A549 treated with GW870086 at 1 μM for 4 hours (cell line): ENCODE measurements around the gene IFNA5. TPM values are rescaled to one million over a fixed set of nuclear protein-coding genes. Genes with fewer than 3 reads are reported as not detected.

Source experiments
- total RNA-seq: library from RNA; stranded (reverse); fragments of 200-300 nt; extraction: Qiagen RNA extraction; gene quantifications from 5 replicates; pipeline ENCODE4 v1.2.3, GENCODE V29; 2022; ENCODE audit warnings: low read depth

IFNA5 gene
- not detected in 5 replicates for total RNA-seq

GRCh38 chr9:21305213-21305612 lies at the start of gene IFNA5:
Gene IFNA5 (minus strand): TSS chr9:21305313. CDS start chr9:21305256, 57 bp downstream.

GRCh38 chr9:21350787-21351186 lies 45.7 kb upstream of the IFNA5 start, which contains the start of gene IFNA6:
Gene IFNA6 (minus strand): TSS chr9:21350887. CDS start chr9:21350887, 0 bp downstream.

GRCh38 chr9:21334701-21335632 lies 29.9 kb upstream of the IFNA5 start, which contains the start of gene KLHL9:
Gene KLHL9 (minus strand): TSS chr9:21335404. CDS start chr9:21334859, 545 bp downstream.

Other genes starting within 250 kb of the IFNA5 start
- not detected in 5 replicates for gene IFNB1, start 227.4 kb downstream of the IFNA5 start, total RNA-seq
- gene IFNW1, start 163.5 kb downstream of the IFNA5 start, total RNA-seq = not detected in 5 replicates
- gene IFNA21, start 138.7 kb downstream of the IFNA5 start, total RNA-seq = not detected in 5 replicates
- not detected in 5 replicates for gene IFNA4, start 117.7 kb downstream of the IFNA5 start, total RNA-seq
- not detected in 5 replicates for gene IFNA7, start 103.1 kb downstream of the IFNA5 start, total RNA-seq
- not detected in 5 replicates for gene IFNA10, start 98.2 kb downstream of the IFNA5 start, total RNA-seq
- not detected in 5 replicates for gene IFNA16, start 88.0 kb downstream of the IFNA5 start, total RNA-seq
- gene IFNA17, start 77.1 kb downstream of the IFNA5 start, total RNA-seq = not detected in 5 replicates
- gene IFNA14, start 65.3 kb downstream of the IFNA5 start, total RNA-seq = not detected in 5 replicates
- 13.3 to 20.5 TPM (median 18.6 TPM) in 5 replicates for gene KLHL9, start 30.1 kb upstream of the IFNA5 start, total RNA-seq
- not detected in 5 replicates for gene IFNA6, start 45.6 kb upstream of the IFNA5 start, total RNA-seq
- gene IFNA13, start 62.7 kb upstream of the IFNA5 start, total RNA-seq = not detected in 5 replicates
- gene IFNA2, start 80.1 kb upstream of the IFNA5 start, total RNA-seq = not detected in 5 replicates
- not detected in 5 replicates for gene IFNA8, start 103.8 kb upstream of the IFNA5 start, total RNA-seq
- gene IFNA1, start 135.1 kb upstream of the IFNA5 start, total RNA-seq = not detected in 5 replicates
- 1.1 to 1.7 TPM (median 1.4 TPM) in 5 replicates for gene IFNE, start 177.0 kb upstream of the IFNA5 start, total RNA-seq